GM19023 (cell line): ENCODE results near the gene GP1BA.

Experiments used
- ATAC-seq: cut with Tn5 transposase; IDR thresholded peaks from one replicate; pipeline ENCODE4 v1.9.1; 2021; ENCODE audit warnings: mild to moderate bottlenecking, moderate library complexity; ENCODE audit not compliant: unreplicated experiment

Gene GP1BA

GRCh38 chr17:4949321-4950074, 17.4 kb downstream of the GP1BA start:
- peak; percentile 36 for ATAC-seq

- peak; percentile 2 for ATAC-seq
Observed at GRCh38 chr17:4950075-4950745, 18.1 kb downstream of the GP1BA start.

GRCh38 chr17:4950746-4951204, 18.7 kb downstream of the GP1BA start, which contains the start of gene ENO3:
TSS of gene ENO3 (plus strand) at chr17:4951119. CDS start at chr17:4951830, 711 bp downstream.
- no peak for ATAC-seq

GRCh38 chr17:4951486-4951885, 19.4 kb downstream of the GP1BA start:
- no peak for ATAC-seq

GRCh38 chr17:4953451-4953961, 21.4 kb downstream of the GP1BA start:
- ATAC-seq: no peak

GRCh38 chr17:4955091-4955490, 23.0 kb downstream of the GP1BA start:
- no peak for ATAC-seq

- no peak for ATAC-seq
Observed at GRCh38 chr17:4956493-4957061, 24.5 kb downstream of the GP1BA start.

GRCh38 chr17:4958102-4958501, 26.0 kb downstream of the GP1BA start:
- ATAC-seq: no peak

GRCh38 chr17:4959261-4959965, 27.3 kb downstream of the GP1BA start:
- no peak for ATAC-seq

GRCh38 chr17:4960279-4960922, 28.3 kb downstream of the GP1BA start:
- no peak for ATAC-seq

- ATAC-seq: no peak
Observed at GRCh38 chr17:4965311-4965986, 33.4 kb downstream of the GP1BA start.

- ATAC-seq: peak; percentile 82
Observed at GRCh38 chr17:4966844-4967538, 34.9 kb downstream of the GP1BA start.

GRCh38 chr17:4967539-4968485, 35.7 kb downstream of the GP1BA start, which contains the start of gene SPAG7:
TSS of gene SPAG7 (minus strand) at chr17:4967817. CDS start at chr17:4967804, 13 bp downstream.
- peak; percentile 54 for ATAC-seq

GRCh38 chr17:4968486-4969046, 36.5 kb downstream of the GP1BA start:
- ATAC-seq: no peak

GRCh38 chr17:4969047-4969550, 37.0 kb downstream of the GP1BA start:
- ATAC-seq: no peak

GRCh38 chr17:4969551-4970173, 37.6 kb downstream of the GP1BA start:
- ATAC-seq: no peak

- no peak for ATAC-seq
Observed at GRCh38 chr17:4970273-4970672, 38.2 kb downstream of the GP1BA start.
